Upper lobe of left lung (tissue), 6 donors: ENCODE measurements around the gene KCNQ1OT1. TPM values are rescaled to one million over a fixed set of nuclear protein-coding genes. Genes with fewer than 3 reads are reported as not detected.

ENCODE experiments used
- ATAC-seq, 2 donors: fragments of 200-7000 bp; cut with Tn5 transposase; one replicate each; pipeline ENCODE4 v1.9.1; 2022; ENCODE audit warnings: mild to moderate bottlenecking in 2 of 2, moderate library complexity in 2 of 2; ENCODE audit not compliant: low FRiP score in 2 of 2
- DNase-seq, 2 donors: peaks; one replicate each; pipeline ENCODE4 v3.0.0-alpha.2; 2019 to 2020
- H3K27ac ChIP-seq, 4 donors: fragments of 200-600 bp; sonication (generic); one replicate each; pipeline ENCODE4 v1.5.1; 2016 to 2019
- H3K27me3 ChIP-seq, 4 donors: fragments of 200-600 bp; sonication (generic); one replicate each; pipeline ENCODE4 v1.5.1; 2017 to 2019
- H3K36me3 ChIP-seq, 4 donors: fragments of 200-600 bp; sonication (generic); one replicate each; pipeline ENCODE4 v1.5.1; 2016 to 2019
- H3K4me1 ChIP-seq, 4 donors: fragments of 200-600 bp; sonication (generic); one replicate each; pipeline ENCODE4 v1.5.1; 2018 to 2019
- H3K4me3 ChIP-seq, 4 donors: fragments of 200-600 bp; sonication (generic); one replicate each; pipeline ENCODE4 v1.5.1; 2017 to 2019; ENCODE audit warnings: mild to moderate bottlenecking in 2 of 4, moderate library complexity in 1 of 4
- H3K9me3 ChIP-seq, 4 donors: fragments of 200-600 bp; sonication (generic); one replicate each; pipeline ENCODE4 v1.5.1; 2018 to 2019
- EP300 ChIP-seq, 4 donors: sonication (generic); formaldehyde crosslinking; IDR thresholded peaks; one replicate each; pipeline ENCODE4 v1.5.1; 2017; ENCODE audit warnings: antibody characterized with exemption in 4 of 4, control low read depth in 2 of 4
- POLR2A ChIP-seq, 4 donors: fragments of 450-650 bp; IDR thresholded peaks; one replicate each; pipeline ENCODE4 v1.5.1; 2016 to 2017; ENCODE audit warnings: antibody characterized with exemption in 4 of 4, mild to moderate bottlenecking in 2 of 4
- POLR2AphosphoS5 ChIP-seq, 2 donors: sonication (generic); formaldehyde crosslinking; IDR thresholded peaks; one replicate each; pipeline ENCODE4 v1.5.1; 2017; ENCODE audit warnings: antibody characterized with exemption in 2 of 2
- WGBS, 2 donors: methylation state at CpG; one replicate each; pipeline ENCODE4 v1.1.5; 2017 to 2018; 5-methylcytosine and 5-hydroxymethylcytosine counted together
- total RNA-seq, 6 donors: library from RNA; depleted of rRNA in 4 of 6; stranded (reverse); fragments of >200 nt in 4 of 6; gene quantifications; one replicate each; pipeline versions ENCODE4 v1.1.0 to v1.2.1, GENCODE V29; 2016 to 2021
- TF ChIP-seq, protein P1 (sequence below), 6 experiments: fragments of 450-650 bp in 4 of 6; fragments of 200-600 bp in 2 of 6; sonication (generic) in 2 of 6; IDR thresholded peaks; one replicate each; pipeline ENCODE4 v1.5.1; 2016 to 2019; ENCODE audit warnings: antibody characterized with exemption in 6 of 6
- donor health status: DM: no; HTN: no; CAD: no; lungs with moderate emphysema.
- donor health status: DM: no; HTN: yes; CAD: no; lungs with severe emphysema.

The KCNQ1OT1 gene
- total RNA-seq, 6 donors from 2014 or later = 1.1 to 6.3 (median 4.1) TPM

DNA sequence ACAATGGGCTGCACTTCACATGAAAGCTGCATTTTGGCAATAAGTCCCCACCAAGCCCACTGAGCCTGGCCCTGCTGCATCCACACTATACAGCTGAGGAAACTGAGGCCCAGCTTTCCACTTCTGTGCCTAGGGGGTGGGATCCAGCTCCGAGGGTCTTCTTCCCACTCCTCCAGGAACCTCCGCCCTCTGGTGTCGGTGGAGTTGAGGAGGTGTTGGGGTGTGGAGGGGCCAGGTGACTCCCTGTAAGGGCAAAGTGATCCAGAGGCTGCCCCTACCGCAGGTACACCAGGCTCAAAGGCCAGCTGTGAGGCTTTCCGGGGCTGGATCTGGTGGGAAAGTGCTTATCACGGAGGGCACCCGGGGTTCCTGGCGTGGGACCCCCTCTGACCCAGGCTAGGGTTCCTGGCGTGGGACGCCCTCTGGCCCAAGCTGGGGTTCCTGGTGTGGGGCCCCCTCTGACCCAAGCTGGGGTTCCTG lies 130.0 kb downstream of the KCNQ1OT1 start:
- DNase-seq = no peak
- TF ChIP-seq POLR2AphosphoS5 (IDR thresholded peaks at IDR 0.05) (no peak), POLR2A (IDR thresholded peaks at IDR 0.05) (no peak), EP300 (IDR thresholded peaks at IDR 0.05) (no peak)
- TF ChIP-seq, protein P1, sequence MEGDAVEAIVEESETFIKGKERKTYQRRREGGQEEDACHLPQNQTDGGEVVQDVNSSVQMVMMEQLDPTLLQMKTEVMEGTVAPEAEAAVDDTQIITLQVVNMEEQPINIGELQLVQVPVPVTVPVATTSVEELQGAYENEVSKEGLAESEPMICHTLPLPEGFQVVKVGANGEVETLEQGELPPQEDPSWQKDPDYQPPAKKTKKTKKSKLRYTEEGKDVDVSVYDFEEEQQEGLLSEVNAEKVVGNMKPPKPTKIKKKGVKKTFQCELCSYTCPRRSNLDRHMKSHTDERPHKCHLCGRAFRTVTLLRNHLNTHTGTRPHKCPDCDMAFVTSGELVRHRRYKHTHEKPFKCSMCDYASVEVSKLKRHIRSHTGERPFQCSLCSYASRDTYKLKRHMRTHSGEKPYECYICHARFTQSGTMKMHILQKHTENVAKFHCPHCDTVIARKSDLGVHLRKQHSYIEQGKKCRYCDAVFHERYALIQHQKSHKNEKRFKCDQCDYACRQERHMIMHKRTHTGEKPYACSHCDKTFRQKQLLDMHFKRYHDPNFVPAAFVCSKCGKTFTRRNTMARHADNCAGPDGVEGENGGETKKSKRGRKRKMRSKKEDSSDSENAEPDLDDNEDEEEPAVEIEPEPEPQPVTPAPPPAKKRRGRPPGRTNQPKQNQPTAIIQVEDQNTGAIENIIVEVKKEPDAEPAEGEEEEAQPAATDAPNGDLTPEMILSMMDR (IDR thresholded peaks at IDR 0.05) = no peak
- Histone ChIP-seq H3K27ac (no peak overlapping the region), H3K9me3 (no peaks in the 10 kb centered on the region), H3K27me3 (no peaks in the 10 kb centered on the region), H3K36me3 (no peaks in the 10 kb centered on the region), H3K4me3 (no peak overlapping the region), H3K4me1 (no peaks in the 10 kb centered on the region)
- no peak for ATAC-seq
- 93 to 100% methylated on average over 7 to 10 of the region's 10 CpGs for WGBS, 2 donors

DNA sequence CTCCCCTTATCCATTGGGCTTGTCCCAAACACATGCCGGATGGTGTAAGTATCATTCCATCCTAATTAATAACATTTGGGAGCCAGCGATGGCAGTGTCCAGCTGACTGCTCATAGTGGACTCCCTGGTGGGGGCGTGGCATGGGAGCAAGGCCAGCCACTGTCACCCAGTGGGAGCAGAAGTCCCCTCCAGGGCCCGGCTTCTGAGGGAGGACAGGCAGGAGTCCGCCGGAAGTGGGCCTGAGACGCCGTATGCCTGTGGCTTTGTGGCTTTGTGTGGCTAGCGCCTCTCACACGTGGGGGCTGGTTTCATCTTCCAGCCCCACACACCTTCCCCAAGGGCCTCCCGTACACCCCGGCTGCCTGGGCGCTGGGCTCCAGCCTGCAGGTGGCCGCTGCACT lies 130.5 kb downstream of the KCNQ1OT1 start:
- H3K4me1 ChIP-seq = no peaks in the 10 kb centered on the region
- TF ChIP-seq POLR2A (IDR thresholded peaks at IDR 0.05) = no peak
- no peak for TF ChIP-seq EP300 (IDR thresholded peaks at IDR 0.05)
- TF ChIP-seq, protein P1 (IDR thresholded peaks at IDR 0.05) = no peak
- no peak for TF ChIP-seq POLR2AphosphoS5 (IDR thresholded peaks at IDR 0.05)
- no peak overlapping the region for H3K4me3 ChIP-seq
- no peaks in the 10 kb centered on the region for H3K9me3 ChIP-seq
- 86 to 87% methylated on average over 6 to 13 of the region's 14 CpGs for WGBS, 2 donors
- no peaks in the 10 kb centered on the region for H3K36me3 ChIP-seq
- H3K27me3 ChIP-seq = no peaks in the 10 kb centered on the region
- DNase-seq (peak in 1 of 2 donors; percentile 52), ATAC-seq (no peak)
- no peak overlapping the region for H3K27ac ChIP-seq

DNA sequence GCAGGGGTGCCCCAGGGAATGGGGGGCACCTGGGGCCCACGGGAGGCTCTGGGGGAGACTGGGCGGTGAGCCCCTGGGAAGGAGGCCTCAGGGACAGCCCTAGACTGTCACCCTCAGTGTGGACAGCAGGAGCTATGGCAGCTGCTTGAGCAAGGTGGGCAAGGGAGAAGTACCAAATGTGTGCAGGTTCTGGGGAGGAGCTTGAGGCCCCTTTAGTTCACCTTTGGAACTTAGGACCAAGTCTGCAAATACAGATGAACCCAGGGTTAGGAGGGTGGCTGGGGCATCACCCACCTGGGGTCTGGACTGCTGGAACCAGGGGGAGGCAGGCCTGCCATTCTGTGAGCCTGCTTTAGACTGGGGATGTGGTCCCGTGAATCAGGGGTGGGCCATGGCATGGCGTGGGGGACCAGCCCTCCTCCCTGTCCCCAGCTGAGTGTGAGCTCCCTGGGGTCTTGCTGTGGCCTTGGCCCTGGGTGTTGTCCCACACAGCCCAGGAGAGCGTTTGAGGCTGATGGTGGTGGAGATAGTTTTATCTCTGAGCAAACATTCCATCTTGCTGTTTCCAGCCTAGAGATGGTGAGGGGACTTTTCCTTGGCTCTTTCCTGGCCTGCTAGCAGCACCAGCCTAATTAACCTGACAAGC lies 132.6 kb downstream of the KCNQ1OT1 start:
- ATAC-seq (no peak), DNase-seq (no peak)
- Histone ChIP-seq H3K27me3 (no peaks in the 10 kb centered on the region), H3K36me3 (no peaks in the 10 kb centered on the region), H3K9me3 (no peaks in the 10 kb centered on the region), H3K4me3 (no peak overlapping the region), H3K4me1 (no peaks in the 10 kb centered on the region), H3K27ac (no peak overlapping the region)
- WGBS, 2 donors = 82 to 92% methylated on average over 3 to 5 of the region's 5 CpGs
- TF ChIP-seq, protein P1 (IDR thresholded peaks at IDR 0.05) = no peak
- TF ChIP-seq POLR2A (IDR thresholded peaks at IDR 0.05) (no peak), POLR2AphosphoS5 (IDR thresholded peaks at IDR 0.05) (no peak), EP300 (IDR thresholded peaks at IDR 0.05) (no peak)

DNA sequence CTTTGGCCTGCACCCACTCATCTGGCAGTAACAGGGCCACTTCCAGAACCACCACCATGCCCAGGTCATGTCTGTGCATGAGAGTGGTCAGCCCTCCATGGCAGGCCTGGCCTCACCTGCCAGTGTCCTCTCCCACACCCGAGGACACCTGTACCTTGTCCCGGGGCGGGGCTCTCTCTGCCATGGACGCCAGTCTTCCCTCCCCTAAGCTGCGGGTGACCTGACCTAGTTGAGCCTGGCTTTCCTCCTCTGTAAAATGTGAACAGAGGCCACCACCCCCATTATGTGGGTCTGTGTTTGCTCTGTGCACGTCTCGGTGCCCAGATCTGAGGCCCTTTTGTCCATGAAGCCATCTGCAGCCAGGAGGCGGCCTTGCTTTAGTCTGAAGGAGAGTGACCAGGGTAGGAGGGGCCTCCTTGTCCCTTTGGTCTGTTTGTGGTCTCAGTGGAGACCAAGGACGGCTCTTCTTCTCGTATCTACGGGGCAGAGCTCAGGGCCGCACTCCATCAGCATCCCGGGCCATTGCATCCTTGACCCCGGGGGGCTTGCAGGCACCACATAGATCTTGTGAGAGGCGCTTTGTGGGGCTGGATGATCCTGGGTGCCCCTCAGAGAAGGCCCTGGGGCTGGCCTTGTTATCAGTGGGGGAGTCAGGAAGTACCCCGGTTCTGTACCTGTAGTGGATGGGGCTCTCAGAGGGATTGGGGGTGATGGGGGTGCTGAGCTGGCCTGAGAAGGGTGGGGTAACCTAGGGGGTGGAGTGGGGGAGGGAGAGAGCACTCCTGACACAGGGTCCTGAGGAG lies 133.4 kb downstream of the KCNQ1OT1 start:
- Histone ChIP-seq H3K4me3 (no peak overlapping the region), H3K27ac (no peak overlapping the region), H3K9me3 (no peaks in the 10 kb centered on the region), H3K27me3 (no peaks in the 10 kb centered on the region), H3K4me1 (no peaks in the 10 kb centered on the region), H3K36me3 (no peaks in the 10 kb centered on the region)
- WGBS, 2 donors = 93 to 98% methylated on average over 16 of the region's 16 CpGs
- TF ChIP-seq POLR2A (IDR thresholded peaks at IDR 0.05) (no peak), POLR2AphosphoS5 (IDR thresholded peaks at IDR 0.05) (no peak), EP300 (IDR thresholded peaks at IDR 0.05) (no peak)
- TF ChIP-seq, protein P1 (IDR thresholded peaks at IDR 0.05) = no peak
- ATAC-seq (no peak), DNase-seq (no peak)
